Endodermal cell (in vitro differentiated cells): Measurements from ENCODE around the gene TDRD15. TPM values are rescaled to one million over a fixed set of nuclear protein-coding genes. Genes with fewer than 3 reads are reported as not detected.

ENCODE experiments used
- DNase-seq: peaks from one replicate; pipeline ENCODE4 v3.0.0-alpha.2; 2017
- H3K27ac ChIP-seq: 2 replicates; pipeline ENCODE4 v1.5.1; 2013; ENCODE audit warnings: mild to moderate bottlenecking, low read depth, low read length, moderate library complexity
- H3K27me3 ChIP-seq: 2 replicates; pipeline ENCODE4 v1.6.1; 2013; ENCODE audit warnings: mild to moderate bottlenecking, low read length, moderate library complexity; ENCODE audit not compliant: insufficient read depth, control insufficient read depth, poor library complexity, severe bottlenecking
- H3K36me3 ChIP-seq: 2 replicates; pipeline ENCODE4 v1.7.0; 2013; ENCODE audit warnings: mild to moderate bottlenecking, low read length, moderate library complexity; ENCODE audit not compliant: control insufficient read depth, insufficient read depth
- H3K4me1 ChIP-seq: one replicate; pipeline ENCODE4 v1.7.0; 2013; ENCODE audit warnings: low read length; ENCODE audit not compliant: control insufficient read depth, insufficient read depth
- H3K4me3 ChIP-seq: 2 replicates; pipeline ENCODE4 v1.5.1; 2013; ENCODE audit warnings: mild to moderate bottlenecking, low read length, moderate library complexity
- H3K9ac ChIP-seq: 2 replicates; pipeline ENCODE4 v1.6.1; 2013; ENCODE audit warnings: mild to moderate bottlenecking, low read length, moderate library complexity; ENCODE audit not compliant: poor library complexity, severe bottlenecking; ENCODE audit errors: extremely low read depth
- H3K9me3 ChIP-seq: 2 replicates; pipeline ENCODE4 v1.6.1; 2013; ENCODE audit warnings: mild to moderate bottlenecking, low read length, moderate library complexity; ENCODE audit not compliant: control insufficient read depth
- H3K27ac Mint-ChIP-seq: 2 replicates; pipeline ENCODE4 v1.8.0; 2020; ENCODE audit warnings: mixed read lengths
- H3K27me3 Mint-ChIP-seq: 2 replicates; pipeline ENCODE4 v1.8.0; 2021; ENCODE audit warnings: mild to moderate bottlenecking, mixed read lengths; ENCODE audit not compliant: insufficient read depth
- H3K36me3 Mint-ChIP-seq: 2 replicates; pipeline ENCODE4 v1.8.0; 2020; ENCODE audit warnings: low read depth, mixed read lengths
- H3K4me1 Mint-ChIP-seq: 2 replicates; pipeline ENCODE4 v1.8.0; 2020; ENCODE audit warnings: mixed read lengths
- H3K4me3 Mint-ChIP-seq: 2 replicates; pipeline ENCODE4 v1.8.0; 2020; ENCODE audit warnings: mild to moderate bottlenecking, moderate library complexity, mixed read lengths
- H3K9me3 Mint-ChIP-seq: 2 replicates; pipeline ENCODE4 v1.8.0; 2020; ENCODE audit warnings: mild to moderate bottlenecking, mixed read lengths
- WGBS, 2 experiments: methylation state at CpG; one replicate each; pipeline versions ENCODE4 v1.1.5 to v1.1.7; 2013; ENCODE audit warnings: missing lambda C conversion rate in 2 of 2, mixed read lengths in 1 of 2; ENCODE audit not compliant: insufficient coverage in 1 of 2, insufficient read length in 1 of 2; 5-methylcytosine and 5-hydroxymethylcytosine counted together
- total RNA-seq, 2 donors: library from RNA; stranded (reverse); fragmentation: NEBNext Ultra II Directional in 1 of 2; extraction: Animal tissue kit (Norgen Biotek cat#: 25700) in 1 of 2; gene quantifications; 2 replicates in 1 of 2; 3 replicates in 1 of 2; pipeline ENCODE4 v1.2.1, GENCODE V29; 2021
- TF ChIP-seq, protein P1 (sequence below): fragments of 200-600 bp; sonication (generic); conservative IDR thresholded peaks from 2 replicates; pipeline ENCODE4 v1.5.0; 2021; ENCODE audit warnings: antibody characterized with exemption, mild to moderate bottlenecking

Gene TDRD15
- total RNA-seq, 2 donors from 2014 or later: 0.33 to 0.44 TPM

DNA sequence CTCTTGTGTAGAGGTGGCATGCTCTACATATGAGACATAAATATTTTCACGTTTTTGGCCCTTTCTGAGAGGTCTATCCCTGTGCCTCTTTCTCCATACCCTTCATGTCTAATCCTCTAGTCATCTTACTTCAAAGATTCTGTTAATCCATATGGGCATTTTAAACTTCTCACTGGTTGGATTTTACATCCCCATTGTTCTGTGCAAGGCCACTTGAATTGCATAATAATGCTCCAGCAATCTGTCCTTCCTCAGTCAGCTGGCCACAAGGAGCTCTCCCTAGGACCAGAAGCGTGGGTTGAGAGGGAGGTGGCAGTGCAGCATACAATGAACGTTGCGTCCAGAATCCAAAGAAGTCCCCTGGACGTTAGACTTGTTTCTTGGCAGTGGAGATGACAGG lies 58.2 kb downstream of the TDRD15 start:
- Histone ChIP-seq H3K9me3 (no peaks in the 10 kb centered on the region), H3K27ac (no peak overlapping the region), H3K36me3 (no peaks in the 10 kb centered on the region), H3K9ac (no peak overlapping the region), H3K4me3 (no peak overlapping the region), H3K27me3 (no peaks in the 10 kb centered on the region), H3K4me1 (peaks cover 3% of the 10 kb centered on the region)
- WGBS, 2 experiments: 86 to 87% methylated on average over 4 to 5 of the region's 5 CpGs
- Mint-ChIP-seq H3K36me3 (peaks cover 1% of the 10 kb centered on the region), H3K9me3 (peaks cover 4% of the 10 kb centered on the region), H3K4me1 (peaks cover 28% of the 10 kb centered on the region), H3K27ac (no peak overlapping the region), H3K4me3 (no peak overlapping the region), H3K27me3 (no peaks in the 10 kb centered on the region)
- no peak for DNase-seq
- TF ChIP-seq, protein P1, sequence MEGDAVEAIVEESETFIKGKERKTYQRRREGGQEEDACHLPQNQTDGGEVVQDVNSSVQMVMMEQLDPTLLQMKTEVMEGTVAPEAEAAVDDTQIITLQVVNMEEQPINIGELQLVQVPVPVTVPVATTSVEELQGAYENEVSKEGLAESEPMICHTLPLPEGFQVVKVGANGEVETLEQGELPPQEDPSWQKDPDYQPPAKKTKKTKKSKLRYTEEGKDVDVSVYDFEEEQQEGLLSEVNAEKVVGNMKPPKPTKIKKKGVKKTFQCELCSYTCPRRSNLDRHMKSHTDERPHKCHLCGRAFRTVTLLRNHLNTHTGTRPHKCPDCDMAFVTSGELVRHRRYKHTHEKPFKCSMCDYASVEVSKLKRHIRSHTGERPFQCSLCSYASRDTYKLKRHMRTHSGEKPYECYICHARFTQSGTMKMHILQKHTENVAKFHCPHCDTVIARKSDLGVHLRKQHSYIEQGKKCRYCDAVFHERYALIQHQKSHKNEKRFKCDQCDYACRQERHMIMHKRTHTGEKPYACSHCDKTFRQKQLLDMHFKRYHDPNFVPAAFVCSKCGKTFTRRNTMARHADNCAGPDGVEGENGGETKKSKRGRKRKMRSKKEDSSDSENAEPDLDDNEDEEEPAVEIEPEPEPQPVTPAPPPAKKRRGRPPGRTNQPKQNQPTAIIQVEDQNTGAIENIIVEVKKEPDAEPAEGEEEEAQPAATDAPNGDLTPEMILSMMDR: no peak

DNA sequence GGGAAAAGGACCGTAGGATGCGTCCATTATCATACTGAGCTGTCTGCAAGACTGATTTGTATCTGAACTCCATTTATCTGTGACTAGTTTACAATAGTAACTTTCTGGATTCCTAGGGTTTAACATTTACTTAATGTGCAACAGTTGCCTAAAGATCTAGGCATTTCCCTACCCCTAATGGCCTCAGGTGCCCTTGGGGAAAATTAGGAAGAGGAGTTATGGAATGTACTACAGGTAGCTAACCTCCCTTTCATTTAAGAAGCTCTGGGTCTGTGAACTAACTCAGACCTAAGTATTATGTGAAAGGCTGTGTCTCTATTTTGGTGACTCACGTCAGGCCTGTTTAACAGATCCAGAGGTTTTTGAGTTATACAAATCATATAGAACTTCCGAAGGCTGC lies 59.5 kb downstream of the TDRD15 start:
- Histone ChIP-seq H3K36me3 (no peaks in the 10 kb centered on the region), H3K9me3 (no peaks in the 10 kb centered on the region), H3K9ac (no peak overlapping the region), H3K27ac (no peak overlapping the region), H3K27me3 (no peaks in the 10 kb centered on the region), H3K4me3 (no peak overlapping the region), H3K4me1 (peaks cover 3% of the 10 kb centered on the region)
- DNase-seq: no peak
- whole genome bisulfite sequencing, 2 experiments: 68 to 72% methylated on average over 4 of the region's 4 CpGs
- Mint-ChIP-seq H3K27ac (no peak overlapping the region), H3K9me3 (peaks cover 7% of the 10 kb centered on the region), H3K27me3 (no peaks in the 10 kb centered on the region), H3K4me1 (peaks cover 25% of the 10 kb centered on the region), H3K4me3 (no peak overlapping the region), H3K36me3 (peaks cover 2% of the 10 kb centered on the region)
- TF ChIP-seq, protein P1: no peak

DNA sequence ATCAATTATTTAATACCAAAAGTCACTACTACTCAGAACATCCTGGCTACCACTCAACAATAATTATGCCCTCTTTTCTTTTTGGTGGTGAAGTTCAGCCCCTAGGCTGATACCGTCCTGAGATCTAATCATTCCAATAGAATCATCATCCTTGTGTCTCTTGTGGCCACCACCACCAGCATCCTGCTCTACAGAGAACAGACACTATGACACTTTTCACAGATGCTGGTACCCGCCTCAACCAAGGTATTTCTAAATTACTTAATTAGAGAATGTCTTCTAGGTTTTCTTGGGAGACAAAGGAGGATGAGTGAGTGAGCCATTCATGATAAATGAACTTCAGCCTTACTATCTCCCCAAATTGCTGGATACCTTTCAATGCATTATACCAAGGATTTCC lies 60.0 kb downstream of the TDRD15 start:
- no peak overlapping the region for H3K27ac Mint-ChIP-seq
- 91% methylated on average over 2 of the region's 2 CpGs; no CpG with 5 or more reads in 1 of the 2 experiments for whole genome bisulfite sequencing, 2 experiments
- Histone ChIP-seq H3K9me3 (no peaks in the 10 kb centered on the region), H3K27me3 (no peaks in the 10 kb centered on the region), H3K36me3 (no peaks in the 10 kb centered on the region), H3K9ac (no peak overlapping the region), H3K27ac (no peak overlapping the region), H3K4me3 (no peak overlapping the region), H3K4me1 (peaks cover 3% of the 10 kb centered on the region)
- peaks cover 7% of the 10 kb centered on the region for H3K9me3 Mint-ChIP-seq
- peaks cover 4% of the 10 kb centered on the region for H3K36me3 Mint-ChIP-seq
- no peaks in the 10 kb centered on the region for H3K27me3 Mint-ChIP-seq
- H3K4me1 Mint-ChIP-seq: peaks cover 25% of the 10 kb centered on the region
- H3K4me3 Mint-ChIP-seq: no peak overlapping the region
- no peak for DNase-seq
- TF ChIP-seq, protein P1: no peak
